SHP77 treated with DMSO at 0.1 percent for 48 hours (cell line): ENCODE measurements around the gene CCL23.
A peak's percentile ranks its signal among the peaks of the same experiment; 100 is the strongest.
"Not testable (repeated sequence)": the region's sequence is repeated elsewhere in the genome, so short reads cannot be mapped to it uniquely, and the experiment has no call there.

Source experiments
- DNase-seq: peaks from one replicate; lab custom pipeline; 2025; lab: John Stamatoyannopoulos, UW

The CCL23 gene

DNA sequence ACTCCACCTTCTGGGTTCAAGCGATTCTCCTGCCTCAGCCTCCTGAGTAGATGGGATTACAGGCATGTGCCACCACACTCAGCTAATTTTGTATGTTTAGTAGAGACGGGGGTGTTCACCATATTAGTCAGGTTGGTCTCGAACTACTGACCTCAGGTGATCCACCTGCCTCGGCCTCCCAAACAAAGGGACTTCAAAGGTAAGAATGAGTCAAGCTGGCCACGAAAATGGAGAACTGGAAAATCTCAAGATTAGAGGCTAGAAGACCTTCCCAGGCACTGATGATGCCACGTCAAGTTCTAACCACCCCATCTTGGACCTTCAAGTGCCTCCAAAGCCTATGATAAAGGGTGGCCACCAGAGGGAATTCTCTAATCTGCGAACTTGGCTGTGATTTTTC lies 15.1 kb downstream of the CCL23 start:
- DNase-seq, result no peak

DNA sequence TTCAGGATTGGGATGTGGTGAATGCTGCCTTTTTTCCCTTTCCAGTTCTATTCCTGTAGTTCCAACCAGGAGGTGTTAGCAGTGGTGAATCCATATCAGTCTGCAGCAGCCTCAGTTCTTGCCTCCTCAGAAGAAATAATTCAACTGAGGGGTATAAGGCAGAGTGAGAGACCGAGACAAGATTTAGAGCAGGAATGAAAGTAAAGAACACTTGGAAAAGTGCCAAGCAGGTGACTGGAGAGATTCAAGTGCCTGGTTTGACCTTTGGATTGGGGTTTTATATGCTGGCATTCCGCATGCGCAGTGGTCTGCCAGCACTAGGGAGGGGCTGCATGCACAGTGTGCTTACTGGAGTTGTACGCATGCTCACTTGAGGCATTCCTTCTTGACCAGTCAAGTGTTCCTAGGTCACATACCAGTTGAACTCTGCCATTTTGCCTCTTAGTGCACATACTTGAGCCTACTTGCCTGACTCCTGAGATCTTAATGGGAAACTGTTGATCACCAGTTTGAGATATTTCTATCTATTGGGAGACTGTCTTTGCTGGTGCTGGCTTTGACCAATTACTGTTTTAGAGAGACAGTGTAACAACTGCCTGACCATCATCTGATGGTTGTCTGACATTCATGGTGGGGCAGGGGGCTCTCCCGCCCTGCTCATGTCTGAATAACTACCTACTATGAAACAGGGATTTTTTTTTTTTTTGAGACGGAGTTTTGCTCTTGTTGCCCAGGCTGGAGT lies 15.7 kb downstream of the CCL23 start:
- DNase-seq, result peak; percentile 54

- DNase-seq, result no peak
Observed at GRCh38 chr17:36001110-36001771, 16.5 kb downstream of the CCL23 start, which contains the start of gene CCL15. Gene CCL15 (minus strand): TSS chr17:36001553. CDS start chr17:36001492, 61 bp downstream.

DNA sequence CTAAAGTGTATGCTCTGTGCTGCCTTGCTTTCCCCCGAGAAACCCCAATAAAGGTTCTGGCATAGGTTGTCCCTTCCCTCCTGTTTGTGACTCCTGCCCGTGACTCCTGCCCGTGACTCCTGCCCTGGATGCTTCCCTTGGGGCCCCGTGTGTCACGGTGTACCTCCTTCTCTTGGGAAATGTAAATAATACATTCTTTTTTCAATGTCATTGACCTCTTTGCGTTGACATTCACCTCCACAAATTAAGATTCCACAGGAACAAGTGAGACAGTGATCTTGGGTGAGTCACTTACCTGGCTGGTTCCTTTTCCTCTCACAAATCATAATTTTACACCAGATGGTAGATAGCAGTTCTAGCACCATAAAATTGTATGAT lies 17.1 kb downstream of the CCL23 start:
- no peak for DNase-seq

DNA sequence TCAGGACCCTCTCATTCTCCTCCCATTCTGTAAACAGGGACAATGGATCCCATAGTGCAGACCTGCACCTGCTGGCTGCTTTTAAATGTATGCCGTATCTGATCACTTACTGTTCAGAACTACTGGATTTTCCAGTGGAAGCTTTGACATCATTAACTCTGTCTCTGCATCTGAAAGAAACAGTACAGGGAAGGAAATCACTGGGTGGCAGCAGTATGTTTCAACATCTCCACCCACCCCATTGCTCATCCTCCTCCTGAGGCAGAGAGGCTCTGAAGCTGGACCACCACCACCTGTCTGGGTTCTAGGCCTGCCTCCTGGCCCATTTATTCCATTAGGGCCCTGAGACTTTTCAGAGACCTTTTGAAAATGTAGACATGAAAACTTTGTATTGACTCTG lies 19.0 kb downstream of the CCL23 start:
- DNase-seq, result no peak

DNA sequence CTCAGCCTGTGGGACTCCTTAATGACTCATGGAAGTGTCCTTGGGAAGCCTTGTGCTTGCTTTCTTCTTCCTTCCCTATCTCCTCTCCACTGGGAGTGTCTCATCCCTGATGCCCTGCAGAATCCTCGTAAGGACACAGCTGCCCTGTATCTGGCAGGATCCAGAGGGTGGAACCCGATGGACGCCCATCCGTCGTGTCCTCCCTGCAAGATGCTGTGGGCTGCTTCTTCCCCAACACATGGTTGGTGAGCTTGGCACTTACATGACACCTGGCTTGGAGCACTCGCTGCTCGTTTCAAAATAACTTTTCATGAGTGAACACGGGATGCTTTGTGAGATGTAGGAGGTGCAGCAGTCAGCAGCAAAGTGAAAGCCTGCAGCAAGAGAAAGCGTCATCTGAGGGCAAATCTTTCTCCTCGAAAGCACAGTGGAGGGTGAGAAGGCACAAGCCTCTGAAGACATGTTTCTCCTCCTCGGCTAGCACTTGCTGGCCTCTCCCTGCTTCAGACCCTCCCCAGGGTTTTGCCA lies 19.7 kb downstream of the CCL23 start:
- DNase-seq, result no peak

- DNase-seq, result not testable (repeated sequence)
Observed at GRCh38 chr17:35995346-35995745, 22.4 kb downstream of the CCL23 start.

GRCh38 chr17:35991075-35991474 lies 26.7 kb downstream of the CCL23 start:
- no peak for DNase-seq

DNA sequence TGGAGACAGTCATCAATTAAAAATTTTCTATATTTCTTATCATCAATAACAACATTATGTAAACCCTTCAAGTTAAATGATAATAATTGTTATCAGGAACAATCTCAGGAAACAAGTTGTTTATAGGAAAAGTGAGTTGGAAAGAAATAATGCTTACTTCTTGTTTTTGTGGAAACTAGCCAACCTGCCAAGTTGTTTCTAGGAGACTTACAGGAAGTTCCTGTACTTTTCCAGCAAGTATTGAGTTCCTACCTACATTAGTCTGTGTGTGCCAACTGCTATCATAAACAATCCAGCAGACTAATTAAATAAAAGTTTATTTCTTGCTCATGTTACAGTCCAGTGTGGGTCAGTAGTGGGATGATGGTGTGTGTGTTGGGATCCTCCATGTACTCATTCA lies 29.6 kb downstream of the CCL23 start:
- DNase-seq, result no peak

GRCh38 chr17:35986643-35987042 lies 31.1 kb downstream of the CCL23 start, which contains the start of gene CCL14:
Gene CCL14 (minus strand): TSS chr17:35986729. CDS start chr17:35986649, 80 bp downstream.
- no peak for DNase-seq

GRCh38 chr17:35984140-35984539 lies 33.6 kb downstream of the CCL23 start:
- no peak for DNase-seq

DNA sequence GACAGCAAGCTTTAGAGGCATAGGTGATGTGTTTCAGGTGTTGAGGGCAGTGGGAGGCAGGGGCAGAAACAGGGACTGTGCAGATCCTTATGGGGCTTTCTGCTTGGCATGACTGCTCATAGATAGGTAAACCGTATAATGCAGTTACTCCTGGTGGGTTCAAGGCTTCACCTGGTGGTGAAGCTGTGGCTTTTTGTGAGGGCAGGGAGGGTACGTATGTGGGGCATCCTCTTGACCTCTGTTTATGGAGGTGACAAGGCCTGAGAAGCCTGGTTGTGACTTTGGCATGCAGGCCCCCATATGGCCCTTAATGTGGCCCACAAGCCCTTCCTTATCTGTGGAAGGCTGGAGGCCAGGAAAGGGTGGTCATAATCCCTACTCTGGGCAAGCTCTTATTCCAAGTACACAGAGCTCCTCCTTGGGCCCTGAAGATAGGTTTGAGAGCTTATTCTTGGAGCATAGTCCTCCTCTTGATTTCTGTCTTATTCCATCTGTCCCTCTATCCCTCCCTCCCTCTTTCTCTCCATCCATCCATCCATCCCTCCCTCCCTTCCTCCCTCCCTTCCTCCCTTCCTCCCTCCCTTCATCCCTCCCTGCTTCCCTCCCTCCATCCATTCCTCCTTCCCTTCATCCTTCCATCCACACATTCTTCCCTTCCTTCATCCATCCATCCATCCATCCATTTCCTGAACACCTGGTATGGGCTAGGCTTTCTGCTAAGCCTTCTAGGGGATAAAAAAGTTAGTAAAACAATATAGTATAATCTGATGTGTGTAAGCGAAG lies 35.2 kb downstream of the CCL23 start:
- DNase-seq, result no peak

DNA sequence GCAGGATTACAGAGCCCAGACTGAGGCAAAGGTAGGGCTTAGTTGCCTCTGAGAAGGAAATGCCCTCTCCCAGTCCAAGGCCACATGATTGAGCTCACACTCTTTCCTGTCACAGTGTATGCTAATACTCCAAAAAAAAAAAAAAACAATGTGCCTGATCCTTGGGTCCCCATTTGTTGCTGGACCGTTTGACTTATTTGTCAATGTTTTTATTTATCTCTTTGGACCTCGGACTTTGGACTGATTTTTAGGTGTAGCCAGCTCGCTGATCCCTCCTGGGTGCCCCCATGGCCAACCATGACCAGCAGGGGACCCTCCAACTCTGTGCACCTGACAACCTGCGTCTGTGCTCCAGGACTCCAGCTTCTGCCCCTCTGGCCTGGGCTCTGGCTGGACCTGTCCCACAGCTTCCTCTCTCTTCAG lies 35.9 kb downstream of the CCL23 start:
- DNase-seq, result no peak

- DNase-seq, result no peak
Observed at GRCh38 chr17:35981246-35981645, 36.5 kb downstream of the CCL23 start, which contains the start of gene CCL16. Gene CCL16 (minus strand): TSS chr17:35981497. CDS start chr17:35981420, 77 bp downstream.

DNA sequence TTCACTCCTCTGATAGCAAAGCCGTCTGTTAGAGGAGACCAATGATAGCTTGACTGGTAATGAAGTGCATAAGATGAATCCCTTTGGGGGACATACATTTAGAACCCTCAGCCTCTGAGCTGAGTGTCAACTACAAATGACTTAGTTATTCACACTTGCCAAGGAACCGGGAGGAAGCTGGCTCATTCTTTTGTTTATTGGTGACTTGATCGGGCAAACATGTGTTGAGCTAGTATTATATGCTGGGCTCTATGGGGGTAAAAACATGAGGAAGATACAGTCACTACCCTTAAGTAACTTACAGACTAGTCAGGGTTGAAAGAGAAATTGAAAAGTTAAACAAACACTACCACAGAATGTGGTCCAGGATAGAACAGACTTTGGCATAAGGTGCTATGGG lies 39.4 kb downstream of the CCL23 start:
- DNase-seq, result no peak

GRCh38 chr17:35977509-35977908 lies 40.3 kb downstream of the CCL23 start:
- DNase-seq, result no peak

GRCh38 chr17:35973333-35974260 lies 44.2 kb downstream of the CCL23 start:
- DNase-seq, result no peak

GRCh38 chr17:35972945-35973332 lies 44.8 kb downstream of the CCL23 start:
- DNase-seq, result no peak

DNA sequence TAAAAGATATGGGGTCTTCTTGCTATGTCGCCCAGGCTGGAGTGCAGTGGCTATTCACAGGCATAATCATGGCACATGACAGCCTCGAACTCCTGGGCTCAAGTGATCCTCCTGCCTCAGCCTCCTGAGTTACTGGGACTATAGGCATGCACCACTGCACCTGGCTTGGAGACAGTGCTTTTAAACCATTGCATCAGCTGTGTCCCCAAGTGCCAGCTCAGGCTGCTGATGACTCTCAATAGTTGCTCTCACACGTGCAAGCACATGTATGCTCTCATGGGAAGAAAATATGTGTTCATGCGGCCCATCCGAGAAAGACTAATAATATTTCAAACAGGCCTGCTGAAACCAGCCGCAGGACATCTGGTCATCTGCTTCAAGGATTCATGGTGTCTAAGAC lies 45.2 kb downstream of the CCL23 start:
- DNase-seq, result no peak

DNA sequence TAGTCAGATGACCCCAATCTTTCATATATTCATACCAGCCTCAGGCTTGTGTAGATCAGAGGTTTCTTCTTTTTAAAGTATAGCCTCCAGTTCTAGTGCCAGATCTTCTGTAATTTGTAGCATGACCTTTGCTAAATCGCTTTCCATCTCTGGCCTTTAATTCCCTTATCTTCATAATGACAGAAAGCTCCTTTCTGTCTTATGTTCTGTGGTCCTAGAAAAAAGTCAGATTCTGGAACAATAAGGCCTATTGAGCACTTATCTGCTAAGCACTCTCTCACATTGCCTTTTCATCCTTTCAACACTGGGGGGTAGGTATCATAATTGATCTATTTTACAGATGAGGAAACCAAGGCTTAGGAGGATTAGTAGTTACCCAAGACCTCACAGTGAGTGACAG lies 45.7 kb downstream of the CCL23 start:
- no peak for DNase-seq
